HG02678 (cell line): ENCODE results near the gene CUTC.

Experiments
- ATAC-seq: cut with Tn5 transposase; IDR thresholded peaks from one replicate; pipeline ENCODE4 v1.9.1; 2021; ENCODE audit warnings: mild to moderate bottlenecking, moderate library complexity; ENCODE audit not compliant: unreplicated experiment

CUTC gene

DNA sequence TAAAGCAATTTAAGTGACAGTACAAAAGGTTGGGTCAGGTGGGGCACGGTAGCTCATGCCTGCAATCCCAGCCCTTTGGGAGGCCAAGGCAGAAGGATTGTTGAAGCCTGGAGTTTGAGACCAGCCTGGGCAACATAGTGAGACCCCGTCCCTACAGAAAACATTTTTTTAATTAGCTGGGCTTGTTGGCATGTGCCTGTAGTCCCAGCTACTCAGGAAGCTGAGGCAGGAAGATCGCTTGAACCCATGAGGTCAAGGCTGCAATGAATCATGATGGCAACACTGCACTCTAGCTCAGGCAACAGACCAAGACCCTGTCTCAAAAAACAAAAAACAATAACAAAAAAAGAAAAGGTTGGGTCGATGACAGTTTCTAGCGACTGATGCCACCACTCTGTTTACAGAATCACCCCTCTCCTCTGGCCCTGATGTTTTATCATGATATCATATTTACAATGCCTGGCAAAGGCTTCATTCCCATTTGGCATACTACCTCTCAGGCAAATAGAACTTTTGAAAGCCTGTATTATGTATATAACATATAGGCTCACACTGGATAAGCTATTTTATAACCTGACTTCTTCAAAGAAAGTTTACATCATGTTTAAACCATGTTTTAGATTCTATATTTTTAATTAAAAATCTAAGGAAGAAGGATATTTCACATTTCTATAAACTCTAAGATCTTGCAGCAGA, 49.8 kb downstream of the CUTC start:
- ATAC-seq = no peak

DNA sequence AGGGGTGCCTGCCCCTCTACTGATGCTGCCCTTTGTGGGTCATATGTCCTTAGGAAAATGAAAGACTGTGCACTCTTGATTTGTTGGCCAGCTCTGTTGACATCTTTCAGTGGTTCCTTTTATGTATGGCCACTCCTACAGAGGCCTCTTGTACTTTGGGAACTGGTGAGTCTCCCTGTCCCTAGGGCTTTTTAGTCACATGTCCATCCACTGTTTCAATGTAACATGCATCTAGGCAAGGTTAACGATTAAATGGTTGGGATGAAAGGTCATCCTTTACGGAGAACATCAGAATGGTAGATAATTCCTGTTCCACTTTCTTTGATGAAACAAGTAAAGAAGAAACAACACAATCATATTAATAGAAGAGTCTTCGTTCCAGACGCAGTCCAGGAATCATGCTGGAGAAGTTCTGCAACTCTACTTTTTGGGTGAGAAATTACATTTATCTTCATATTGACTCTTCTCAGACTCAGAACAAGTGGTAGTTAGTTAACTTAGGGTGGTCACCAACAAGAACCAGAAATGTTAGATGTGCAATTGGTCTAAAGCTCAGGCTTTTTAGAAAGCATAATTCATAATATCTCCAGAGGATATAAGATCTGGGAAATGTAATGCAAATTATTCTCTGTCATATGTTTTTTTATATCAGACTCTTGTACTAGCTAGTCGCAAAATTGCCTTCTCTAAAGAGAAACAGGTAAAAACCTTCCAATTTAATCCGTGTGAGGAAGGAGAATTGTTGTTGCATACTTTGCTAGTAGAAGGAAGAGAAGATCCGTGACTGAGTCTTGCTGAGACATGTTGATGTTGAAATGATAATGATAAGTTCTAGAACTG, 50.6 kb downstream of the CUTC start, which contains the start of gene ABCC2:
TSS of gene ABCC2 (plus strand) at position 194 of the 840 bp plus-strand sequence. CDS start at position 399, 205 bp downstream.
- ATAC-seq = no peak

DNA sequence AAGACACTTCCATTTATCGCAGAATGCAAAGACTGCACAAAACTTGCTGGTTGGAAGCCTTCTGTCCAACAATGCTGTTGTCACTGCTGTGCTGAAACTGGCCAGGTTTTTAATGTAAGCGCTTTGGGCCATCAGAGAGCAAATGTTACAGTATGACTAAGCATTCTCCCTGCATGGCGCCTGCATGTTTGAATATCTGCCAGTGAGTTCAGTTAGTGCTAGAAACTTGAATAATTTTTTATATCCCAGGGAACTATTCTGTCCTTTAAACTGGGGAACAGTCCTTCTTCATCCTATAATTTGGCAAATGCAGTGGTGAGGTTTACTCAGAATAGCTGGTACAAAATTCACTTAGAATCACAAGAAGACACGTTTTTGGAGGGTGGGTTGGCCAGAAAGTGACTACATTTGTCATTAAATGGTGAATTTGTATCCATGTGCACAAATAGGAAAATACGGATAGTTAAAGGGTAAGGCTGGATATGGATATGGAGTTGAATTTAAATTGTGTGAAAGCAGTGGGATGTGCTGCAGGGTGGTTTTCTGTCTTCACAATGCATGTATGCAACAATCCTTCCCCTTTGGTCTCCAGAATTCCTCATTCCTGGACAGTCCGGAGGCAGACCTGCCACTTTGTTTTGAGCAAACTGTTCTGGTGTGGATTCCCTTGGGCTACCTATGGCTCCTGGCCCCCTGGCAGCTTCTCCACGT, 52.1 kb downstream of the CUTC start:
- ATAC-seq = no peak

DNA sequence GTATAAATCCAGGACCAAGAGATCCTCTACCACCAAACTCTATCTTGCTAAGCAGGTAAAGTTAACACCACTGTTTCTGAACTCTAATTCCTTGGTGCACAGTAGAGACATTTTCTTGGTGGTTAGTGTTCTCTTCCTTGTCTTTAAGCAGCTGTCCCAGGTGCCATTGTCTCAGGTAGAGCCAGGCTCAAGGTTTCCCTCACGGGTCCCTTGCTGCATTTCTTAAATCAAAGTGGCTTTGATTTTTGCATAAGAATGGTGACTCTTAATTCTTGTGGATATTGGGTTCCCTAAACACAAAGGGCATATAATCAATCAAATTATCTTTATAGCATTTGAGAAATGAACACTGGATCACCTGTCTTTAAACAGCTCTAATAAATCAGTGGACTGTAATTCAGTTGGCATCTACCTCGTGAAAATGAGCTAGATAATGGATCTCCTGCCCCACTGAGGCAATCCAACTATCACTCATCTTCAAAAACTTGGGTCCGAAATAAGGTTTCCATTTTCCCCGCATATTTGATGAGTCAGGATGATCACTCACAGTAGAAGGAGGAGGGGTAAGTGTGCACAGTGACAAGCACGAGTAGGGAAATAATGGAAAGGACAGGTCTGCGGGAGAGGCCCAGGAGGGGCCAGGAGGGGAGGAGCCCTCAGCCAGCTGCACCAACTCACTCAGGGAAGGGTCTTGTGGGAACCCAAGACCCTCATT, 52.9 kb downstream of the CUTC start:
- no peak for ATAC-seq

DNA sequence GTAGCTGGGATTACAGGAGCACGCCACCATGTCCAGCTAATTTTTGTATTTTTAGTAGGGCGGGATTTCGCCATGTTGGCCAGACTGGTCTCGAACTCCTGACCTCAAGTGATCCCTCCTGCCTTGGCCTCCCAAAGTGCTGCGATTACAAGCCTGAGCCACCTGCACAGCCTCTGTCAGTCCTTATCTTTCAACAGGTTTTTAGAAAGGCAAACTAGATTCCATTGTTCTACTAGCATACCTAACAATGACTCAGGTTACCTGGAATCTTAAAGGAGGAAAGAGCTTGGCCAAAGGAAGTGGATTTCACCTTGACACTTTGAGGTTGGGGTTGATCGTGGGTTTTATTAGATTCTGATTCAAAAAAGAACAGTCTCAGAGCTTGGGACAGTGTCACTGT, 53.6 kb downstream of the CUTC start:
- ATAC-seq = no peak

DNA sequence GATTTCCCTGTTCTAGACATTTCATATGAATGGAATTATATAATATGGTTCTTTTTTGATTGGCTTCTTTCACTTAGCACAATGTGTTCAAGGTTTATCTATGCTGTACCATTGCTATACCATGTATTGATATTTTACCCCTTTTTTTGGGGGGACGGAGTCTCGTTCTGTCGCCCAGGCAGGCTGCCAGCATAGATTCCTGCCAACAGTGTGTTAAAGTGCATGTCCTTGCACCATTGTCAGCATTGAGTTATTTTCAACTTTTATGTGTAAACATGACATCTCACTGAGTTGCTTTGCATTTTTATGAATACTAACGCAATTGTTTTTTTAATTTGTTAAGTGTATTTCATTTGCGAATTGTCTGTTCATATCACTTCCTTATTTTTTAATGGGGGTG, 55.3 kb downstream of the CUTC start:
- ATAC-seq = no peak

DNA sequence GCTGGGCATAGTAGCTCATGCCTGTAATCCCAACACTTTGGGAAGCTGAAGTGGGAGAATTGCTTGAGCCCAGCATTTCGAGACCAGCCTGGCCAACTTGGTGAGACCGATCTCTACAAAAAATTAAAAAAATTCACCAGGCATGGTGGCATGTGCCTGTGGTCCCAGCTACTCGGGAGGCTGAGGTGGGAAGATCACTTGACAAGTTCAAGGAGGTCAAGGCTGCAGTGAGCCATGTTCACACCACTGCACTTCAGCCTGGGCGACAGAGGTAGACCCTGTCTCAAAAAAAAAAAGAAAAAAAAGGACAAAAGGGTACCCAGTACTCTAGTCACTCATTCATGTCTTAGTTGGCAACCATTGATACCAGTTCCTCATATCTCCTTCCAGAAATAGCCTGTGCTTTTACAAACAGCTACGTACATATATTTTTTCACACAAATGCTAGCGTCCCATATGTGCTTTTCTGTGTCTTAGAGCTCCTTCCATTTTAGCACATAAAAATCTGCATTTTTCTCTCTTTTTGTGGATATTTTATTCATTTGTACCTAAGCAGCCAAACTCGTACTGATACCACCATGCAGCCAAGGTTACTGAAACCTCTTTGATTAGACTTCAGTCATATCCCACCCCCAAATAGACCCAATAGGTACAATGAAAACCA, 55.9 kb downstream of the CUTC start:
- ATAC-seq = no peak

DNA sequence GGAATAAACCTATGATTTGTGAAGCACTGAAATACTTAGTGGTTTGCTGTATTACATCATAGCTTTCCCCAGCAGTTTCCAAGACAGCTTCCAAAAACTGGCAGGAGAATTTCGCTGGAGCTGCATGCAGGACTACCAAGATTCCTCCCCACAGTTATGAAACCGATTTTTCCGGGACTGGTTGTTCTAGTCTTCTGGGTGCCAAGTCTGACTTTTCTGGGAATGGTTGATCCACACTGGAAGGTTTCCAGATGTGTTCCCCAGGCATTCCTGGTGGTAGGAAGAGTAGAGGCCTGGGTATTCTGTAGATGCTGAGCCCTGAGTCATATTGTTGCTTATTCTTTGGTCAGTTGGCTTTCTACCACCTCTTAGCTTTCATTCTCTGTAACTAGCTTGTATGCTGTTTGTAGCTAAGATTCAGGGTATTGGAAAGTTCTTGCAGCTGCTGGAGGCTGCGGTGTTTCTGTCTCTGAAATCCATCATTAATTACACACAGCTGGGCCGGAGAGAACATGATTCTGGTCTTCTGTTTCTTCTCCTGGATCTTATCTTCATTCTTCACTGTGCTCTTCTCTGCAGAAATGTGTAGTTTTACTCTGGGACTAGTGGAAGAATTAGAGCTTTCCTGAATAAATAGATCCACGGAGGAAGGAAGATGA, 56.7 kb downstream of the CUTC start:
- no peak for ATAC-seq

DNA sequence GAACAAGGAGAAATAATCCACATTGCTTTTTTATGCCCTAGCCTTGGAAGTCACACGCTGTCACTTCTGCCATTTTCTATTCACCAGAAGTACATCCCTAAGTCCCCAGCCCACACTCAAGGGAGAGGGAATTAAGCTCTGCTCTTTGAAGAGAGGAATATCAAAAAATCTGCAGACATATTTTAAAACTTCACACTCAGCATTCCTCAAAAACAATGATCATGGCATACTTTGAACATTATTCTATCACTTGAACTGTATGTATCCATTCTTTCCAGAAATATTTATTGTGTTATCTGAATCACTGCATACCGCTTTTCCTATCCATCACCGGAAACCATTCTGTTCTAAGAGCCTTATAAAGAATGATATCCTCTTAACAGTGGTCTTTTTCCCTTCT, 59.8 kb downstream of the CUTC start:
- no peak for ATAC-seq

DNA sequence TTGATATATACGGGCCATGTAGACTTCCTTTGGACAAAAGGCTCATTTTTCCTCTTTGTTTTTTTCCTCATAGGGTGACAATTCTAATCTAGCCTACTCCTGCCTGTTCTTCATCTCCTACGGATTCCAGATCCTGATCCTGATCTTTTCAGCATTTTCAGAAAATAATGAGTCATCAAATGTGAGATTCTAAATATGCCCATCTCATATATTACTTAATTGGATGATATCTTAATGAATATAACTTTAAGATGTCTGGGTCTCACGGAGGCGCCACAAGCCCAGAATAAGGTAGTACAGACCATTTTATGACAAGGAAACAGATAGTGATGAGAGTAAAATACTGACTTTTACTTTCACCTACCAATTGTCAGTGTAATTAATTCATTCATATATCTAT, 61.8 kb downstream of the CUTC start:
- no peak for ATAC-seq

DNA sequence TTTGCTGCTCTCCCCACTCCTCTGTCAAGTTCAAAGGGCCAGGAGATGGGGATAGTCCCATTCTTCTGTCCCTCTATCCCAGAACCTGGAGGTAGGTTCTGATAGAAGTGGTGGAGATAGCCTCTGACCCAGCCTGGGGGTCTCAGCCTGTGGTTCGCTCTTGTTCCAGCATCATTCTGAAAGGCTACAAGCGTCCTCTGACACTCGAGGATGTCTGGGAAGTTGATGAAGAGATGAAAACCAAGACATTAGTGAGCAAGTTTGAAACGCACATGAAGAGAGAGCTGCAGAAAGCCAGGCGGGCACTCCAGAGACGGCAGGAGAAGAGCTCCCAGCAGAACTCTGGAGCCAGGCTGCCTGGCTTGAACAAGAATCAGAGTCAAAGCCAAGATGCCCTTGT, 64.9 kb downstream of the CUTC start:
- ATAC-seq = no peak

DNA sequence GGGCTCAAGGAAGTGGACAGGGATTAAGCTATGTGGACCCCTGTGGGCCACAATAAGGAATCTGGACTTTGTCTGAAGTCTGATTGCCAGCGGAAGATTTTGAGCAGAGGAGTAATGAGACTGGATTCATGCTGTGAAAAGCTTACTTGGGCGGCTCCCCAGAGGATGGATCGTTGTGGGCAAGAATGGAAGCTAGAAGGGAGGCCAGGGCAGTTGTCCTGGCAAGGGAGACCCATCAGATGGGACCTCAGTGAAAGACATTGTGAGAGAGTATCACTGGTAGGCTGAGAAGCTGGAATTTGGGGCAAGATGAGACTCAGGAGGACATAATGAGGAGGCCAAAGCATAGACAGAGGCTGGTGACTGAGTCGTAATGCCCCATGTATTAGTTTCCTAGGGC, 66.0 kb downstream of the CUTC start:
- no peak for ATAC-seq

DNA sequence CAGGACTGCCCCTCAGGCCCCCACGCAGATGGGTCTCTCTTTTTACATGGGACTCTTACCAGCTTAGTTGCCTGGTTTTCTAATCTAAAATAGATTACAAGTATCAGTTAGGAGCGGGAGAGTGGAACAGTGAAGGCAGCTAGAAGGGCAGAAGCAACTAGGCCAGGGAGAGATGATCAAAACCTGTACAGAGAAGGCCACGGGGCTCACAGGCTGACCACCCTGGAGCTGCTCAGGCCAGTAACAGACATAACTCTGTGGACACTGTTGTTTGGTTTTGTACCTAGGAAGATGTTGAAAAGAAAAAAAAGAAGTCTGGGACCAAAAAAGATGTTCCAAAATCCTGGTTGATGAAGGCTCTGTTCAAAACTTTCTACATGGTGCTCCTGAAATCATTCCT, 66.9 kb downstream of the CUTC start:
- ATAC-seq = no peak

DNA sequence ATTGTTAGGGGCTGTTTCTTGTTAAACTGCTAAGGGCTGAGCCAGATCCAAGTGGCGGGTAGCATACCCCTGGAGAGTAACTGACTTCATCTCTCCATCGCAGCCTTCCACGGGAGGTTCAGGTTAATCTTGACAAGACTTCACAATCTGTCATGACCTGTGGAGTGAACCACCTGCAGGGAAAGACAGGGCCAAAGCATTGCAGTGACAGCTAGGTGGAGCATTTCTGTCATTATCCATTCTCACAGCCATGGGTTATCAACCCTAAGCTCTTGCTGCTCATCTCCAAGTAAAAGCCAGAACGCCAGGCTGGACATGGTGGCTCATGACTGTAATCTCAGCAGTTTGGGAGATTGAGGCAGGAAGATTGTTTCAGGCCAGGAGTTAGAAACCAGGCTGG, 67.6 kb downstream of the CUTC start:
- no peak for ATAC-seq

DNA sequence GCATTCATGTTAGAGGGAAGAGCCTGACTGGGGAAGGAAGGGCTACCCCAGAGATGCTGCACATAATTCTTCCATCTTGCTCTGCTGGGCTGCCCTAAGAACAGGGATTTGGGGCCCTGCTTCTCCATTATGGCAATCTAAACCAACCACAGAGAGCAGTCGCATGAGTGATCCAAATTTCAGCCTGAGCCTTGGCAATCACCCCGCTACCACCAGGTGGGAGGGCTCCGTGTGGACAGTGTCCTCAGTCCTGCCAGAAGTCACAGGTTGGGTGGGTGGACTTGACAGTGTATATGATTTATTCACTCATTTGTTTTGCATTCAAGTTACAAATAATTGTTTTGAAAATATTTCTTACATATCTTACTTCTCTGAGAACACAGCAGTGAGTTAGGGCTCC, 72.4 kb downstream of the CUTC start:
- ATAC-seq = no peak

DNA sequence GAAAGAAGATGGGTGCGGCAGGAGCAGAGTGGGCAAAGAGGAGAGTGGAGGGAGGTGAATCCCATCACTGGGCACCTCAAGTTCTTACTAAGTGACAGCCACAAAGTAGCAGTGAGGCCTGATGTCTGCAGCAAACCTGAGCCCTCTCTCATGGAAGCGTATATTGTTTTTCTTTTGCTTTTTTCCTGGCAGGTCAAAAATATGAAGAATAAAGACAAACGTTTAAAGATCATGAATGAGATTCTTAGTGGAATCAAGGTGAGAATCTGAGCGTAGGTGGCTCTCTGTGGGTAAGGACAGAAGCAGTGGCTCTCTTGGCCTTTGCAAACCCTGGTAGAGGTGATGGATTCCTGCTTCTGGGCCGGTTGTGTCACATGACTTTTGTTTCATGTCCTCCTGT, 73.2 kb downstream of the CUTC start:
- no peak for ATAC-seq
